ENCODE results near the gene PTPN4.

Gene PTPN4

GRCh38 chr2:119759451-119760236, at the start of gene PTPN4:
TSS of gene PTPN4 (plus strand) at chr2:119759922. CDS start at chr2:119809854, 49,932 bp downstream.
- DNase-seq (ENCODE audit: low read depth), result peak; percentile 97

GRCh38 chr2:119710281-119710680, 49.4 kb upstream of the PTPN4 start:
- DNase-seq (ENCODE audit: low read depth), result no peak

GRCh38 chr2:119711352-119711751, 48.4 kb upstream of the PTPN4 start:
- DNase-seq (ENCODE audit: low read depth), result no peak

- DNase-seq (ENCODE audit: low read depth), result no peak
These were observed 47.2 kb upstream of the PTPN4 start for GRCh38 chr2:119712571-119712970.

DNA sequence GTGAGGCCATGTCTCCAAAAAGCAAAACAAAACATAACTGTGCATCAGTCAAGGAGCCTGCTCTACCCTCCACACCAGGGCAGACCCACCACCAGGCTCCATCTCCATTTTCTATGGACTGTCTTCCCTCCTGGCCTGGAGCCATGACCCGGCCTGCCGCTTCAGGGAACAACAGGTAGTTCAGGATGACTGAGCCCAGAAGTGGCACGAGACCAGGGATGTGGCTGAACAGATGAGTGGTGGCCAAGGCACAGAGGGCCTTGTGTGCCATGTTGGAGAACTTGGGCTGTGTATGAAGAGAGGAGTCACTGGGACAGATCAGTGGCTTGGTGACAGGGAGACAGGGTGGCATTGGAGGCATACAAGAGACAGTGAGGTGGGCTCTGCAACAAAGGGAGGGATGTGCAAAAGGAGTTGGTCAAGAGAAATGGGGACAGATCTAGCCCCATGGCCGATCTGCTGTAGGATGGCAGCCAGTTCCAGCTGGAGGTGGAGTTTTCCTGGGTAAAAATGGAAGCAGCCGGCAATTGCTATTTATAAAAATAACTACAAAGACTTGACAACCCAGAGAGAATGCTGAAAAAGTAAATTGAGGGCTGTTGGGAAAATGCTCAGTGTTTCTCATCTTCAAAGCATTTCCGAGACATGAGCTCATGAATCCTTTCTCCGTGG, 45.8 kb upstream of the PTPN4 start:
- no peak for DNase-seq (ENCODE audit: low read depth)

DNA sequence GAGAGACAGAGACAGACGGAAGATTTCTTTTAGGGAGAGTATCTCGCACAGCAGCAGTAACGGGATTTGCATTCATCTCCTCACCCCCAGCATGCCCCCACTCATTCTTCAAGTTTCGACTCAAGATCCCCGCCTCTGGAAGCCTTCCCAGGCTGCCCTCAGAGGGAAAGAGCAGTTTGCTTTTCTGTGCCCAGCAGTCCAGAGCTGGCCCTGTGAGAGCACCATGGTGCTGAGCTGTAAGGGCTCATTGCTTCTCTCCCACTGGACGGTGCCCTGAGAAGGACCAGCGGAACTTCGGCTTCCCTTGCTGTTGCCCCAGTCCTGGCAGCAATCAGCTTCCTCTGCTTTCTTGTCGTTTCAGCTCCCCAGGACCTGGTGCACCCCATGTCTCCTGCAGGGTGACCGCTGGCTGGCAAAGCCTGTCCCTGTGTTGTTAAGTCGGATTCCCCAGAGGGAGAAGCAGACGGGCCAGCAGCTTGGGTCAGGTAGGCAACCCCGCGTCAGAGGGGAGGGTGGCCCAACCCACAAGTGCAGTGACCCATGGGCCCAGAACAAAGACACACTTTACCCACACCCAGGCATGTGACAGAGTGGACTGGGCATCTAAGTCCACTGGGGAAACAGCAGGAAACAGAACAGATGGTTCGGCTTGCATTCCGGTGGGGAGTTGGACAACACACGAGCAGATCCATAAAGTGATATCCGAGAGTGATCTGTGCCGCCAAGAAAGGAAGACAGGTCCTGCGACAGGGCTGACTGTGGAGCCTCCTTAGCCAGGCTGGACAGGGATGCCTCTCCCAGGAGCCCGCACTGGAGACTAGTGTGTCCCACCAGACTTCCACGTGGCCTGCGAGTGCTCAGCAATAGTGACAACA, 44.1 kb upstream of the PTPN4 start:
- DNase-seq (ENCODE audit: low read depth), result no peak

- DNase-seq (ENCODE audit: low read depth), result no peak
These were observed 43.4 kb upstream of the PTPN4 start for GRCh38 chr2:119716284-119716672.

GRCh38 chr2:119718501-119719260, 41.0 kb upstream of the PTPN4 start:
- DNase-seq (ENCODE audit: low read depth), result no peak

DNA sequence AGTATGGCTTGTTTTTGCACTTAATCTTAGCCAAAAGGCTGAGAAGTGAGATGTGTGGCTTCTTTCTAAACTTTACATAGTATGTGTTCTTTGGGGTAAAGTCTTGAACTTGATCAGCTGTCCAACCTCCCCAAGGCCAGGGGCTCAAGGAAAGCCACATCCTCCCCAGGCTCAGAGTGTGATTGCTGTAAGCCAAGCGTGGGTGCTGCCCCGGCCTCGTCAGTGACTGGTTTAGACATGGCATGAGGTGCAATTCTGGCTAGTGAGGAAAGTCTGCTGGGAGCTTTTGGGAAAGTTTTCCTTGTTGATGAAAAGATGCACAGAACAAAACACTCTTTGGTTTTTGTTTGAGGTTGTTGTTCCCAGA, 40.5 kb upstream of the PTPN4 start:
- DNase-seq (ENCODE audit: low read depth), result no peak

GRCh38 chr2:119721043-119721442, 38.7 kb upstream of the PTPN4 start:
- no peak for DNase-seq (ENCODE audit: low read depth)

- DNase-seq (ENCODE audit: low read depth), result no peak
These were observed 38.3 kb upstream of the PTPN4 start for GRCh38 chr2:119721462-119721861.

- DNase-seq (ENCODE audit: low read depth), result no peak
These were observed 37.8 kb upstream of the PTPN4 start for GRCh38 chr2:119721904-119722303.

DNA sequence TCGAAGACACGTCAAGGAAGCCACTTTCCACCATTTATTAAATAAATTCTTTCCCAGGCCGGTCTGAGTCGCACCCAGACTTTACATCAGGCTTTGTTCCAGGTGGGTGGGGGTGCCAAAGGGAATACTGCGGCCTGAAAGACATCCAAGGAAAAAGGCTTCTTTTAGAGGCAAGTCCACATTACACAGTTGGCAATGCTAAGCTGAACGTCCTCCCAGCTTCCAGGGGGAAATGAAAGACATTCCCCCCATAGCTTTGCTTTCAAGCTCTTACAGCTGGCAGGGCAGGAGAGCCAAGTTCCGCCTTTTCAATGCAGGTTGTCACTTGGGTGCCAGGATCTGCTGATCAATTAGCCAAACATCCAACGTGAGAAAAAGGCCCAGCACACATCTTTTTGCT, 36.5 kb upstream of the PTPN4 start:
- DNase-seq (ENCODE audit: low read depth), result no peak

GRCh38 chr2:119723784-119724467, 35.8 kb upstream of the PTPN4 start:
- no peak for DNase-seq (ENCODE audit: low read depth)

DNA sequence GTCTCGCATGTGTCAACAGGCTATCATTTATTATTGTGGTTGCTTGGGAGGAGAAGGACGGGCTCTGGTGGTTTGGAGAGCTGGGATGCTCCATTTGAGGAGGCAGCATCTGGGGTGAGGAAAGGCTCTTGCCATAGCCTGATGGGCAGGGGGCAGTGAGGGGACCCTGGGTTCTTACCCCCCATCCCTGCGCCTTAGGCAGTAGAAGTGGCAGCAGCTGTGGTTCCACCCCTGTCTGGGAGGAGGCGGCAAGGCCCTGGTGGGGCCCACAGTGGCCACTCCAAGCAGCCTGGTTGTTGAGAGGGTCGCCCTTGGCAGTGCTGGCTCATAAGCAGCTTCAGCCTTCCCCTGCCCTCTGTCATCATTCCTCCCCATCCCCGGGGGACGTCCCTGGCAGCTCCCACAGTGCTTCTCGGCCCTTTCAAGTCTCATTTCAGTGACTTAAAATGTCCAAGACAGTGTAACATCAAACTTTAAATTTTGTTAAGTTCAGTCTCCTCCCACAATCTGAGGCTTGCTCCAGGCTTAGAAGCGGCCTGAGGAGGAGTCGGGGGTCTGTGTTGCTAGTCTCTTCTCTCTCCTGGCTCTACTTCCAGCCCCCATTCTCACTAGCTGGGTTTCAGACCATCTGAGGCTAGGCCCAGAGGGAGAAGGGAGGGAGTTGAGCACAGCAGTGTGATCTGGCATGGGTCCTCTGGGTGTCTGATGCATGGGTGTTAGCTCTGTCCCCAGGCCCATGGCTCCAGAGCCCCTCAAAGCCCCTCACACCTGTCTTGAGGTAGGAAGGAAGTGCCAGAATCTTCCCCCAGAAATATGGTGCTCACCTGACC, 34.9 kb upstream of the PTPN4 start:
- DNase-seq (ENCODE audit: low read depth), result no peak

GRCh38 chr2:119727493-119727892, 32.2 kb upstream of the PTPN4 start:
- DNase-seq (ENCODE audit: low read depth), result no peak

DNA sequence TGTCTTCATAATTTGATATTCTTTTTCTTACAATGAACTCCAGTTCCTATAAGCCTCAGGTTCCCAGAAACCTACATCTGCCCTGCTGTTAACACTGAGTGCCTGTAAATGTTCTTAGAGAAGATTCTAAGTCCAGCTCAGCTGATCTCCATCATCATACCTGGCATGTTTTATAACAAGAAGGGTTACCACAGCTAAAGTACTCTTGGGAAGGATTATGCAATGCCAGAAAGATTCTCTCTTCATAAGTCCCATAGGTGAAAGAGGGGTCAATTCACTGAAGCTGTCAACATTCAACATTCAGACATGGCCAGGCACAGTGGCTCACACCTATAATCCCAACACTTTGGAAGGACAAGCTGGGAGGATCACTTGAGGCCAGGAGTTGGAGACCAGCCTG, 31.3 kb upstream of the PTPN4 start:
- no peak for DNase-seq (ENCODE audit: low read depth)

GRCh38 chr2:119730671-119731177, 29.0 kb upstream of the PTPN4 start:
- DNase-seq (ENCODE audit: low read depth), result no peak

GRCh38 chr2:119731983-119732382, 27.7 kb upstream of the PTPN4 start:
- DNase-seq (ENCODE audit: low read depth), result no peak

- no peak for DNase-seq (ENCODE audit: low read depth)
These were observed 27.0 kb upstream of the PTPN4 start for GRCh38 chr2:119732601-119733164.
